LNCaP clone FGC (cell line): ENCODE results near the gene PCGF3.

Experiments used
- DNase-seq: peaks from one replicate; pipeline ENCODE4 v3.0.0-alpha.2; 2011; ENCODE audit warnings: low read depth
- H3K4me3 ChIP-seq: 2 replicates; pipeline ENCODE4 v1.5.1; 2011; ENCODE audit warnings: mild to moderate bottlenecking, low read depth, low read length, control low read depth
- TF ChIP-seq, protein P1 (sequence below): IDR thresholded peaks from 2 replicates; pipeline ENCODE4 v1.5.1; 2012; ENCODE audit warnings: mild to moderate bottlenecking; ENCODE audit not compliant: control insufficient read depth, insufficient read depth; ENCODE audit errors: extremely low read depth

PCGF3 gene

DNA sequence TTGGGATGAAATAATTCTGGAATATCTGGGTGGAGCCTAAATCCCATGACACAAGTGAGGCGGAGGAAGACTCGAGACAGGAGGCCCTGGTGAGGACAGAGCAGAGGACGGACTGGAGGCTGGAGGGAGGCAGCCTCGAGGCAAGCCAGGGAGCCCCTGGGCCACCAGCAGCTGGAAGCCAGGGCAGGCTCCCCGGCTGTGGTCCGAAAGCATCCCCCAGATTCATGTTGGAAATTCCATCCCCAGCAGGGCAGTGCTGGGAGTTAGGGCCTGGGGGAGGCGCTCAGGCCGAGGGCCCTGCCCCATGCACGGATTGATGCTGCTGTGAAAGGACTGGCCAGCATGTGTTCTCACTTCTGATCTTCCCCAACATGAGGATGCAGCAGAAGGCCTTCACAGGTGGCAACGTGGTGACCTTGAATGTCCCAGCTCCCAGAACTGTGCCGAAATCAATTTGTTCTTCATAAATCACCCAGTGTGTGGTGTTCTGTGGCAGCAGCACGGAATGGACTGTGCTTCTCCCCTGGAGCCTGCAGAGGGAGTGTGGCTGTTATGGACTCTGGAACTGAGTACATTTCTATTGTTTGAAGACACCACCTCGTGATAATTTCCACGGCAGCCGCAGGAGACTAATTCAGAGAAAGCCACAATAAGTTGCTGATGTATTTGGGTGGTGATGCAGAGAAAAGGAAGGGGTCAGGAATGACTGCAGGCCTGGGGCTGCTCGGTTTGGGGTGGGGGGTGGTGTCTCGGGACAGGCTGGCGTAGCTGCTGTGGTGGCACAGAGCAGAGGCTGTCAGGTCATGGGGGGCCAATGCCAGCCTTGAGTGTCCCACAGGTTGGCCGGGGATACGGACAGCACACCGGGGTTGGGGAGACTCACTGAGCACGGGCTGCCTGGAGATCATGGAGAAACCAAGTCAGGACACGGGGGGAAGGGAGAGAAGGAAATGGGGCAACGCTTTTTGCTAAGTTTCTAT lies 56.9 kb downstream of the PCGF3 start:
- TF ChIP-seq, protein P1, sequence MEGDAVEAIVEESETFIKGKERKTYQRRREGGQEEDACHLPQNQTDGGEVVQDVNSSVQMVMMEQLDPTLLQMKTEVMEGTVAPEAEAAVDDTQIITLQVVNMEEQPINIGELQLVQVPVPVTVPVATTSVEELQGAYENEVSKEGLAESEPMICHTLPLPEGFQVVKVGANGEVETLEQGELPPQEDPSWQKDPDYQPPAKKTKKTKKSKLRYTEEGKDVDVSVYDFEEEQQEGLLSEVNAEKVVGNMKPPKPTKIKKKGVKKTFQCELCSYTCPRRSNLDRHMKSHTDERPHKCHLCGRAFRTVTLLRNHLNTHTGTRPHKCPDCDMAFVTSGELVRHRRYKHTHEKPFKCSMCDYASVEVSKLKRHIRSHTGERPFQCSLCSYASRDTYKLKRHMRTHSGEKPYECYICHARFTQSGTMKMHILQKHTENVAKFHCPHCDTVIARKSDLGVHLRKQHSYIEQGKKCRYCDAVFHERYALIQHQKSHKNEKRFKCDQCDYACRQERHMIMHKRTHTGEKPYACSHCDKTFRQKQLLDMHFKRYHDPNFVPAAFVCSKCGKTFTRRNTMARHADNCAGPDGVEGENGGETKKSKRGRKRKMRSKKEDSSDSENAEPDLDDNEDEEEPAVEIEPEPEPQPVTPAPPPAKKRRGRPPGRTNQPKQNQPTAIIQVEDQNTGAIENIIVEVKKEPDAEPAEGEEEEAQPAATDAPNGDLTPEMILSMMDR: peak; percentile 35; the same call in 1 of the 2 replicates
- DNase-seq: no peak
- no peak overlapping the region for H3K4me3 ChIP-seq

DNA sequence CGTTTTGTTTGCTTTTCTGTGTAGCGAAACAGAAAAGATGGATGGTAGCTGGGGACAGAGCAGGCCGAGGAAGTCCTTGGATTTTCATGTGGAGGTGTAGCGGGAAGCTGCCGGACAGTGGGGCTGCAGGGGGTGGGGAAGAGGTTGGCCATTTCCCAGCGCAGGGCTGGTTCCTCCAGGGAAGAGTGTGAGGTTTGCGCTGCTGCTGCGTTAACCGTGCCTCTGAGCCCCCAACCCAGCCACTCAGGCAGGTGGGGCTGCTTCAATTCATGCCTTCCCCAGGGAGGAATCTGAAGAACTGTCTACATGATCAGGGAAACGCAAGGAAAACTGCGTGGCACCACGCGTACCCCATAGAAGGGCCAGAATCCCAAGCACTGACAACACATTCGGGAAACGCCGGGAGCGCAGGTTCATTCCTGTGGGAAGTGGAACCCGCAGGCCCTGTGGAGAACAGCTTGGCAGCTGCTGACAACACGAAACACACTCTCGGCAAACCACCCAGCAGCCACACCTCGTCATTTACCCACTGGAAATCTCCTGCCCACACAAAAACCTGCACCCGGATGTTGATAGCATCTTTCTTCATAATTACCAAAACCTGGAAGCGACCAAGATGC lies 57.7 kb downstream of the PCGF3 start:
- no peak overlapping the region for H3K4me3 ChIP-seq
- TF ChIP-seq, protein P1: no peak
- DNase-seq: no peak

DNA sequence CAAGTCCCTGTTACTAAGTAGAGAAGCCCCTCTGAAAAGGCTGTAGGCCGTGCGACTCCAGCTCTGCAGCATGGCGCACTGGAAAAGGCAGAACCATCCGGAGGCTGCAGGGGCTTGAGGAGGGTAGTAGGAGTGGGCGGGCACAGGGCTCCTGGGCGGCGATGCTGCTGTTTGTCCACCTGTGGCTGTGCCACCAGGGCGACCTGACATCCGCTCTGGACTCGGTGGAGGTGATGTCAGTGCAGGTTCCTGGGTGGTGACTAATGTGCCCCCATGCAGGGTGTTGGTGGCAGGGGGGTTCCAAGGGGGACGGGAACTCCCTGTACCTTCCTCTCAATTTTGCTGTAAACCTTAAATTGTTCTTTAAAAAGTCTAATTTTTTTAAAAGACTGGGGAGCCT lies 58.3 kb downstream of the PCGF3 start:
- DNase-seq: no peak
- H3K4me3 ChIP-seq: no peak overlapping the region
- TF ChIP-seq, protein P1: no peak

DNA sequence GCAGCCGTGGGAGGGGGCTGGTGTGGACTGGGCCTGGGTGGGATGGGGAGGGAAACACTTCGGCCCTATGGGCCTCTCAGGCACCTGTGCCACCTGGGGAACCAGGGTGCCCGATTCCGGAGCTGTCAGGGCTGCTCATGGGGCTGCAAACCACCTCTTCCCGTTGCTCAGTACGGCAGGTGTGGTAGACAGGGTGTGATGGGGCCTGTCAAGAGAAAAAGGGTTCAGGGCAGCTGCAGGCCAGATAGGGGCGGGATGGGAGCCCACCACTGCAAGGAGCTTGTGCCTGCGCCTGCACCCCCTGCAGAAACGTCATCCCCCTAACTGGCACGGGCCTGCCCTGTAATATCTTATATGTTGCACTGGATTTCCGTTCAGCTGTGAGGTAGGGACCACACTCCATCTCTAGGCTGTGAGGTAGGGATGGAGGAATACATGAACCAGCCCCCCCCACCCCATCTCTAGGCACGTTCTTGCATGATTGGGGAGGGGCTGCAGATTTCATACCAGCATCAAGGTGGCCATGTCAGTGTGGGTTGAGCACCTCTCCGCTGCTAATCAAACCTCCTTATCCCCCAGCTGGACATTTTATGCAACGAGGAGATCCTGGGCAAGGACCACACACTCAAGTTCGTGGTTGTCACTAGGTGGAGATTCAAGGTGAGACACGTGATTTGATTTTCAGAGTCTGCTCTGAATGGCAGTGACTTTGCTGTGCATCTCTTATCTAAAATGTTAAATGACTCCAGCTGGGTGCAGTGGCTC lies 59.0 kb downstream of the PCGF3 start:
- TF ChIP-seq, protein P1: no peak

DNA sequence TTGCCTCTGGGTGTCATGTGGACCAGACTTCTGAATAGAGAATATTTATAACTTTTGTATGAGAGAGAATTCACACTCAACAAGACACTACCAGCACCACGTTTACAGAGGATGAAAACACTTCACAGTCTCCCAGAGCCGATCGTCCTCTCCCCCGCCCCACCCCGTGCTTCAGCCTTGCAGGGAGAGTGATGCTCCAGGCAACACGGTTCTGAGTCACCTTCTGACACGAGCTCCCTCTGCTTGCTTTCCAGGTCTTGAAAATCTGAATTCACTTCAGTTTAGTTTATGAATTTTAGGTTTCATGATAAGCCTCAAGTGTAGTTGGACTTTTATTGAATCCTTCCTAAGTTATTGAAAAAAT lies 60.5 kb downstream of the PCGF3 start:
- TF ChIP-seq, protein P1: no peak
- no peak for DNase-seq
- no peak overlapping the region for H3K4me3 ChIP-seq

More for the DNA sequence above, 59.0 kb downstream of the PCGF3 start:
- no peak overlapping the region for H3K4me3 ChIP-seq
- no peak for DNase-seq

DNA sequence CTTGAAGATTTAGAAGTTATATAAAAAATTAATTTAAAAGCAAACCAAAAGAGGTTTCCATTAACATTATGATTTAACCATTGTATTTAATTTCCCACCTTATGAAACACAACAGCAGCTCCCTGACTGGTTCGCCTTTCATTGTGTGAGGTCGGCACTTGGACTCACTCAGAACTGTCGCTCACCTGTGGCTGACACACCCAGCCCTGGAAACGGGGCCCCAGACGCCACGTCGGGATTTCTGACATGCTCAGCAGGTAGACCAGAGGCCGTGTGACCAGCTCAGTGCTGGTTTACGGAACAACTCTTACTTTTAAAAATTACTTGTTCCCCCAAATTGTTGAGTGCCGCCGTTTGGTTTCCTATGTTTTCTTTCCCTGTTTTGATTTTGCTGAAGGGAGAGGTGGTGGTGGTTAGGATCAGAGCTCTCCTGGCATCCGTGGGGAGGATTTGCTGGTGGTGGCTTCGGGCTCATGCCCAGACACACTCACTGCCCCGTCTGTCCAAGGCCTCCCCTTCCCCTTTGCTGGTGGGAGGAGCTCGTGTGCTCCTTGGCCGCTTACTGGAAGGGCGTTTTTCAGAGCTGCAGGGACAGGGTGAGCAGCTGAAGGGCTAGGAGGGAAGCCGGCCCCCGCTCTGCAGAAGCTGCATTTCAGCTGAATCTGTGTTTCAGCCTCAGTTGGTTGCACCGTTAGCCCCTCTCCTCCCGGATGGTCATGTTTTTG lies 61.1 kb downstream of the PCGF3 start:
- TF ChIP-seq, protein P1: no peak

More for the DNA sequence above, 61.1 kb downstream of the PCGF3 start:
- no peak overlapping the region for H3K4me3 ChIP-seq
- DNase-seq: no peak
